Activated naive CD8-positive, alpha-beta T cell treated with anti-CD3 and anti-CD28 coated beads for 36 hours (primary cell): ENCODE data around the gene SPOPL. TPM values are rescaled to one million over a fixed set of nuclear protein-coding genes. Genes with fewer than 3 reads are reported as not detected.

Experiments used
- DNase-seq: peaks from one replicate; pipeline ENCODE4 v3.0.0; 2021
- H3K27ac Mint-ChIP-seq: one replicate; pipeline ENCODE4 v1.8.0; 2022; ENCODE audit warnings: mild to moderate bottlenecking, moderate library complexity, mixed read lengths
- H3K27me3 Mint-ChIP-seq: one replicate; pipeline ENCODE4 v1.8.0; 2022; ENCODE audit warnings: mild to moderate bottlenecking, mixed read lengths
- H3K36me3 Mint-ChIP-seq: one replicate; pipeline ENCODE4 v1.8.0; 2021; ENCODE audit warnings: mild to moderate bottlenecking, mixed read lengths
- H3K4me1 Mint-ChIP-seq: one replicate; pipeline ENCODE4 v1.8.0; 2021; ENCODE audit warnings: mixed read lengths
- H3K4me3 Mint-ChIP-seq: one replicate; pipeline ENCODE4 v1.8.0; 2022; ENCODE audit warnings: mild to moderate bottlenecking, moderate library complexity, mixed read lengths
- H3K9me3 Mint-ChIP-seq: one replicate; pipeline ENCODE4 v1.8.0; 2022; ENCODE audit warnings: mixed read lengths
- total RNA-seq, 2 experiments: library from RNA; stranded (reverse); gene quantifications; one replicate each; pipeline ENCODE4 v1.2.3, GENCODE V29; 2021

The SPOPL gene
- total RNA-seq, 2 experiments from 2014 or later = 14.3 to 14.6 TPM

- Mint-ChIP-seq H3K27ac (no peak overlapping the region), H3K4me3 (no peak overlapping the region), H3K9me3 (peaks cover 10% of the 10 kb centered on the region), H3K27me3 (no peaks in the 10 kb centered on the region), H3K36me3 (peaks cover 62% of the 10 kb centered on the region), H3K4me1 (no peaks in the 10 kb centered on the region)
- DNase-seq = no peak
Measured at GRCh38 chr2:138579556-138579955, 78.0 kb downstream of the SPOPL start.

- H3K4me3 Mint-ChIP-seq = no peak overlapping the region
- H3K27me3 Mint-ChIP-seq = no peaks in the 10 kb centered on the region
- H3K4me1 Mint-ChIP-seq = no peaks in the 10 kb centered on the region
- H3K36me3 Mint-ChIP-seq = peaks cover 42% of the 10 kb centered on the region
- peaks cover 8% of the 10 kb centered on the region for H3K9me3 Mint-ChIP-seq
- DNase-seq = no peak
- no peak overlapping the region for H3K27ac Mint-ChIP-seq
Measured at GRCh38 chr2:138581909-138582308, 80.3 kb downstream of the SPOPL start.

GRCh38 chr2:138589663-138590062, 88.1 kb downstream of the SPOPL start:
- Mint-ChIP-seq H3K9me3 (no peaks in the 10 kb centered on the region), H3K4me1 (no peaks in the 10 kb centered on the region), H3K27me3 (no peaks in the 10 kb centered on the region), H3K4me3 (no peak overlapping the region), H3K27ac (no peak overlapping the region), H3K36me3 (peaks cover 8% of the 10 kb centered on the region)
- no peak for DNase-seq

GRCh38 chr2:138596403-138596802, 94.8 kb downstream of the SPOPL start:
- Mint-ChIP-seq H3K27me3 (no peaks in the 10 kb centered on the region), H3K36me3 (peaks cover 4% of the 10 kb centered on the region), H3K4me1 (no peaks in the 10 kb centered on the region), H3K9me3 (no peaks in the 10 kb centered on the region), H3K4me3 (no peak overlapping the region), H3K27ac (no peak overlapping the region)
- no peak for DNase-seq

GRCh38 chr2:138600732-138601457, 99.3 kb downstream of the SPOPL start:
- Mint-ChIP-seq H3K9me3 (no peaks in the 10 kb centered on the region), H3K36me3 (peaks cover 3% of the 10 kb centered on the region), H3K27ac (no peak overlapping the region), H3K4me3 (no peak overlapping the region), H3K4me1 (no peaks in the 10 kb centered on the region), H3K27me3 (no peaks in the 10 kb centered on the region)
- no peak for DNase-seq

GRCh38 chr2:138601458-138602165, 100.0 kb downstream of the SPOPL start:
- Mint-ChIP-seq H3K4me3 (no peak overlapping the region), H3K27ac (no peak overlapping the region), H3K4me1 (no peaks in the 10 kb centered on the region), H3K36me3 (peaks cover 3% of the 10 kb centered on the region), H3K27me3 (no peaks in the 10 kb centered on the region), H3K9me3 (no peaks in the 10 kb centered on the region)
- no peak for DNase-seq

GRCh38 chr2:138602166-138602460, 100.5 kb downstream of the SPOPL start:
- no peak overlapping the region for H3K4me3 Mint-ChIP-seq
- DNase-seq = no peak
- no peaks in the 10 kb centered on the region for H3K4me1 Mint-ChIP-seq
- no peaks in the 10 kb centered on the region for H3K27me3 Mint-ChIP-seq
- peaks cover 1% of the 10 kb centered on the region for H3K36me3 Mint-ChIP-seq
- H3K9me3 Mint-ChIP-seq = no peaks in the 10 kb centered on the region
- no peak overlapping the region for H3K27ac Mint-ChIP-seq

GRCh38 chr2:138607746-138608145, 106.2 kb downstream of the SPOPL start:
- no peaks in the 10 kb centered on the region for H3K9me3 Mint-ChIP-seq
- H3K4me3 Mint-ChIP-seq = no peak overlapping the region
- no peaks in the 10 kb centered on the region for H3K4me1 Mint-ChIP-seq
- no peak for DNase-seq
- H3K27me3 Mint-ChIP-seq = peaks cover 3% of the 10 kb centered on the region
- H3K27ac Mint-ChIP-seq = no peak overlapping the region
- H3K36me3 Mint-ChIP-seq = no peaks in the 10 kb centered on the region

GRCh38 chr2:138609446-138609845, 107.9 kb downstream of the SPOPL start:
- Mint-ChIP-seq H3K4me1 (no peaks in the 10 kb centered on the region), H3K27me3 (peaks cover 3% of the 10 kb centered on the region), H3K9me3 (no peaks in the 10 kb centered on the region), H3K4me3 (no peak overlapping the region), H3K27ac (no peak overlapping the region), H3K36me3 (no peaks in the 10 kb centered on the region)
- DNase-seq = no peak

- no peak overlapping the region for H3K4me3 Mint-ChIP-seq
- no peak for DNase-seq
Measured at GRCh38 chr2:138610201-138610953, 108.8 kb downstream of the SPOPL start.

GRCh38 chr2:138615257-138615656, 113.7 kb downstream of the SPOPL start:
- no peak overlapping the region for H3K4me3 Mint-ChIP-seq
- H3K27ac Mint-ChIP-seq = no peak overlapping the region
- no peaks in the 10 kb centered on the region for H3K9me3 Mint-ChIP-seq
- H3K27me3 Mint-ChIP-seq = peaks cover 13% of the 10 kb centered on the region
- H3K36me3 Mint-ChIP-seq = no peaks in the 10 kb centered on the region
- no peaks in the 10 kb centered on the region for H3K4me1 Mint-ChIP-seq
- DNase-seq = no peak

More at GRCh38 chr2:138610201-138610953, 108.8 kb downstream of the SPOPL start:
- Mint-ChIP-seq H3K4me1 (no peaks in the 10 kb centered on the region), H3K9me3 (no peaks in the 10 kb centered on the region), H3K27me3 (peaks cover 3% of the 10 kb centered on the region), H3K27ac (no peak overlapping the region), H3K36me3 (no peaks in the 10 kb centered on the region)

- Mint-ChIP-seq H3K9me3 (no peaks in the 10 kb centered on the region), H3K27ac (no peak overlapping the region), H3K27me3 (peaks cover 10% of the 10 kb centered on the region), H3K4me1 (no peaks in the 10 kb centered on the region), H3K4me3 (no peak overlapping the region), H3K36me3 (no peaks in the 10 kb centered on the region)
- DNase-seq = no peak
Measured at GRCh38 chr2:138617026-138617425, 115.5 kb downstream of the SPOPL start.

- no peak for DNase-seq
- Mint-ChIP-seq H3K4me3 (no peak overlapping the region), H3K27me3 (peaks cover 10% of the 10 kb centered on the region), H3K27ac (no peak overlapping the region), H3K4me1 (no peaks in the 10 kb centered on the region), H3K36me3 (no peaks in the 10 kb centered on the region), H3K9me3 (no peaks in the 10 kb centered on the region)
Measured at GRCh38 chr2:138618971-138619370, 117.4 kb downstream of the SPOPL start.

- Mint-ChIP-seq H3K4me1 (no peaks in the 10 kb centered on the region), H3K36me3 (no peaks in the 10 kb centered on the region)
- no peak for DNase-seq
Measured at GRCh38 chr2:138620431-138620830, 118.9 kb downstream of the SPOPL start.

GRCh38 chr2:138621139-138621538, 119.6 kb downstream of the SPOPL start:
- no peak for DNase-seq
- no peaks in the 10 kb centered on the region for H3K36me3 Mint-ChIP-seq
- no peak overlapping the region for H3K4me3 Mint-ChIP-seq
- no peak overlapping the region for H3K27ac Mint-ChIP-seq
- H3K4me1 Mint-ChIP-seq = no peaks in the 10 kb centered on the region
- H3K9me3 Mint-ChIP-seq = no peaks in the 10 kb centered on the region
- H3K27me3 Mint-ChIP-seq = peaks cover 13% of the 10 kb centered on the region

More at GRCh38 chr2:138620431-138620830, 118.9 kb downstream of the SPOPL start:
- peaks cover 10% of the 10 kb centered on the region for H3K27me3 Mint-ChIP-seq
- H3K4me3 Mint-ChIP-seq = no peak overlapping the region
- no peaks in the 10 kb centered on the region for H3K9me3 Mint-ChIP-seq
- no peak overlapping the region for H3K27ac Mint-ChIP-seq
